K562 (cell line): Measurements from ENCODE around the gene KAT2B. TPM values are rescaled to one million over a fixed set of nuclear protein-coding genes. Genes with fewer than 3 reads are reported as not detected.

ENCODE experiments used
- NR4A1 ChIP-seq, 2 experiments: fragments of 250-450 bp in 1 of 2; fragments of 450-650 bp in 1 of 2; sonication (Bioruptor Pico) in 1 of 2; IDR thresholded peaks; 2 replicates each; pipeline versions ENCODE4 v1.4.0 to v1.6.1; 2016 to 2020; ENCODE audit warnings: mild to moderate bottlenecking in 2 of 2, missing compliant biosample characterization in 1 of 2, missing genetic modification characterization in 1 of 2, moderate library complexity in 1 of 2
- PRPF4 ChIP-seq: fragments of 200-400 bp; formaldehyde crosslinking; IDR thresholded peaks from one replicate; pipeline ENCODE4 v1.6.1; 2017; ENCODE audit warnings: low read length, low read depth, mild to moderate bottlenecking; ENCODE audit not compliant: insufficient read depth, poor library complexity, severe bottlenecking
- SP2 ChIP-seq: IDR thresholded peaks from 2 replicates; pipeline ENCODE4 v1.6.1; 2011; ENCODE audit warnings: mild to moderate bottlenecking, low read depth, low read length, moderate library complexity; ENCODE audit not compliant: poor library complexity, severe bottlenecking; ENCODE audit errors: extremely low read depth
- polyA plus RNA-seq, 8 experiments: library from polyadenylated mRNA; depleted of rRNA in 4 of 8; stranded (reverse) in 5 of 8; unstranded in 3 of 8; fragments of >200 nt; fragmentation: Nextera tagmentation in 2 of 8; fragmentation: Illumina TruSeq in 1 of 8; extraction: Ambion mirVana in 2 of 8; extraction: Trizol in 1 of 8; gene quantifications; 2 replicates each; pipeline versions ENCODE4 v1.2.1 to v1.2.3, GENCODE V29; 2011 to 2014; ENCODE audit warnings: inconsistent platforms in 1 of 8, missing spikeins in 1 of 8
- total RNA-seq, 7 experiments: library from RNA; depleted of rRNA in 6 of 7; stranded (reverse); fragments of >200 nt in 6 of 7; fragmentation: Illumina TruSeq in 2 of 7; extraction: Trizol in 2 of 7; gene quantifications; 2 replicates each; pipeline versions ENCODE4 v1.2.1 to v1.2.3, GENCODE V29; 2011 to 2021; ENCODE audit warnings: low replicate concordance in 1 of 7
- TF ChIP-seq, protein P1 (sequence below): fragments of 450-650 bp; IDR thresholded peaks from 2 replicates; pipeline ENCODE4 v1.6.1; 2016; ENCODE audit warnings: low read depth
- TF ChIP-seq, protein P2 (sequence below): sonication (generic); formaldehyde crosslinking; IDR thresholded peaks from 2 replicates; pipeline ENCODE4 v1.8.1; 2023; ENCODE audit warnings: mild to moderate bottlenecking, missing genetic modification reagents
- TF ChIP-seq, protein P3 (sequence below): IDR thresholded peaks from 2 replicates; pipeline ENCODE4 v1.6.1; 2011; ENCODE audit warnings: borderline replicate concordance, low read depth, mild to moderate bottlenecking, moderate library complexity, low read length; ENCODE audit not compliant: insufficient read depth, poor library complexity, severe bottlenecking

The KAT2B gene
- total and polyA plus RNA-seq, 9 of the 15 experiments (the other 6 are each of a cell fraction or from before 2014, with no cell fraction given) = 3.3 to 14.9 (median 12.2) TPM

DNA sequence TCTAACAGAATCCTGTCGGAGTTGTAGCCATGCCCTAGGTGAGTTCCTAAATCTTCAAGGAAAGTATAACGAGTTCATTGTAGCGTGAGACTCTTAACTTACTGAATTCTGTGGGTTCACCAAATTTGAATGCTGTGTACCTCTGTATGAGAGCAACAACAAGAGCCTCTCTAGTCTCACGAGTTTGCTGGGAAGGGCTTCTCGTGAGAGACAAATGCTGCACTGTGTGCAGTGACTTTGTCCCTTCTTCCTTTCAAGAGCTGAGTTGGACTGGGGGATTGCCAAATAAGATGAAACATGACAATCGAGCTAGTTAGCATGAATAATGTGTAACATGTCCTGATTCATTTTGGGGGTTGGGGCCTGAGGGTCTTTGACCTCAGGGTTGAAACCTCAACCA, 32.2 kb downstream of the KAT2B start (continued):
- TF ChIP-seq, protein P1, sequence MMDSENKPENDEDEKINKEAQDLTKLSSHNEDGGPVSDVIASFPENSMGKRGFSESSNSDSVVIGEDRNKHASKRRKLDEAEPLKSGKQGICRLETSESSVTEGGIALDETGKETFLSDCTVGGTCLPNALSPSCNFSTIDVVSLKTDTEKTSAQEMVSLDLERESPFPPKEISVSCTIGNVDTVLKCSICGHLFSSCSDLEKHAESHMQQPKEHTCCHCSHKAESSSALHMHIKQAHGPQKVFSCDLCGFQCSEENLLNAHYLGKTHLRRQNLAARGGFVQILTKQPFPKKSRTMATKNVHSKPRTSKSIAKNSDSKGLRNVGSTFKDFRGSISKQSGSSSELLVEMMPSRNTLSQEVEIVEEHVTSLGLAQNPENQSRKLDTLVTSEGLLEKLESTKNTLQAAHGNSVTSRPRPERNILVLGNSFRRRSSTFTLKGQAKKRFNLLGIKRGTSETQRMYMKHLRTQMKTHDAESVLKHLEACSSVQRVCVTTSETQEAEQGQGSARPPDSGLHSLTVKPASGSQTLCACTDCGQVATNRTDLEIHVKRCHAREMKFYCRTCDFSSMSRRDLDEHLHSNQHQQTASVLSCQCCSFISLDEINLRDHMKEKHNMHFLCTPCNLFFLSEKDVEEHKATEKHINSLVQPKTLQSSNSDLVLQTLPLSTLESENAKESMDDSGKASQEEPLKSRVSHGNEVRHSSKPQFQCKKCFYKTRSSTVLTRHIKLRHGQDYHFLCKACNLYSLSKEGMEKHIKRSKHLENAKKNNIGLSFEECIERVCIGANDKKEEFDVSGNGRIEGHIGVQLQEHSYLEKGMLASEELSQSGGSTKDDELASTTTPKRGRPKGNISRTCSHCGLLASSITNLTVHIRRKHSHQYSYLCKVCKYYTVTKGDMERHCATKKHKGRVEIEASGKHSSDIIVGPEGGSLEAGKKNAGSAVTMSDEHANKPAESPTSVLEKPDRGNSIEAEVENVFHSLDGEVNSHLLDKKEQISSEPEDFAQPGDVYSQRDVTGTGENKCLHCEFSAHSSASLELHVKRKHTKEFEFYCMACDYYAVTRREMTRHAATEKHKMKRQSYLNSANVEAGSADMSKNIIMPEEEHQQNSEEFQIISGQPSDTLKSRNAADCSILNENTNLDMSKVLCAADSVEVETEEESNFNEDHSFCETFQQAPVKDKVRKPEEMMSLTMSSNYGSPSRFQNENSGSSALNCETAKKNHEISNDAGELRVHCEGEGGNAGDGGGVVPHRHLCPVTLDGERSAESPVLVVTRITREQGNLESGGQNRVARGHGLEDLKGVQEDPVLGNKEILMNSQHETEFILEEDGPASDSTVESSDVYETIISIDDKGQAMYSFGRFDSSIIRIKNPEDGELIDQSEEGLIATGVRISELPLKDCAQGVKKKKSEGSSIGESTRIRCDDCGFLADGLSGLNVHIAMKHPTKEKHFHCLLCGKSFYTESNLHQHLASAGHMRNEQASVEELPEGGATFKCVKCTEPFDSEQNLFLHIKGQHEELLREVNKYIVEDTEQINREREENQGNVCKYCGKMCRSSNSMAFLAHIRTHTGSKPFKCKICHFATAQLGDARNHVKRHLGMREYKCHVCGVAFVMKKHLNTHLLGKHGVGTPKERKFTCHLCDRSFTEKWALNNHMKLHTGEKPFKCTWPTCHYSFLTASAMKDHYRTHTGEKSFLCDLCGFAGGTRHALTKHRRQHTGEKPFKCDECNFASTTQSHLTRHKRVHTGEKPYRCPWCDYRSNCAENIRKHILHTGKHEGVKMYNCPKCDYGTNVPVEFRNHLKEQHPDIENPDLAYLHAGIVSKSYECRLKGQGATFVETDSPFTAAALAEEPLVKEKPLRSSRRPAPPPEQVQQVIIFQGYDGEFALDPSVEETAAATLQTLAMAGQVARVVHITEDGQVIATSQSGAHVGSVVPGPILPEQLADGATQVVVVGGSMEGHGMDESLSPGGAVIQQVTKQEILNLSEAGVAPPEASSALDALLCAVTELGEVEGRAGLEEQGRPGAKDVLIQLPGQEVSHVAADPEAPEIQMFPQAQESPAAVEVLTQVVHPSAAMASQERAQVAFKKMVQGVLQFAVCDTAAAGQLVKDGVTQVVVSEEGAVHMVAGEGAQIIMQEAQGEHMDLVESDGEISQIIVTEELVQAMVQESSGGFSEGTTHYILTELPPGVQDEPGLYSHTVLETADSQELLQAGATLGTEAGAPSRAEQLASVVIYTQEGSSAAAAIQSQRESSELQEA = no peak
- TF ChIP-seq, protein P2, sequence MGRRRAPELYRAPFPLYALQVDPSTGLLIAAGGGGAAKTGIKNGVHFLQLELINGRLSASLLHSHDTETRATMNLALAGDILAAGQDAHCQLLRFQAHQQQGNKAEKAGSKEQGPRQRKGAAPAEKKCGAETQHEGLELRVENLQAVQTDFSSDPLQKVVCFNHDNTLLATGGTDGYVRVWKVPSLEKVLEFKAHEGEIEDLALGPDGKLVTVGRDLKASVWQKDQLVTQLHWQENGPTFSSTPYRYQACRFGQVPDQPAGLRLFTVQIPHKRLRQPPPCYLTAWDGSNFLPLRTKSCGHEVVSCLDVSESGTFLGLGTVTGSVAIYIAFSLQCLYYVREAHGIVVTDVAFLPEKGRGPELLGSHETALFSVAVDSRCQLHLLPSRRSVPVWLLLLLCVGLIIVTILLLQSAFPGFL = no peak
- TF ChIP-seq SP2 (no peak), PRPF4 (no peak), NR4A1 (CRISPR knock-in tag; IDR thresholded peaks at IDR 0.05) (no peak), NR4A1 (tag; IDR thresholded peaks at IDR 0.05) (no peak)
- TF ChIP-seq, protein P3, sequence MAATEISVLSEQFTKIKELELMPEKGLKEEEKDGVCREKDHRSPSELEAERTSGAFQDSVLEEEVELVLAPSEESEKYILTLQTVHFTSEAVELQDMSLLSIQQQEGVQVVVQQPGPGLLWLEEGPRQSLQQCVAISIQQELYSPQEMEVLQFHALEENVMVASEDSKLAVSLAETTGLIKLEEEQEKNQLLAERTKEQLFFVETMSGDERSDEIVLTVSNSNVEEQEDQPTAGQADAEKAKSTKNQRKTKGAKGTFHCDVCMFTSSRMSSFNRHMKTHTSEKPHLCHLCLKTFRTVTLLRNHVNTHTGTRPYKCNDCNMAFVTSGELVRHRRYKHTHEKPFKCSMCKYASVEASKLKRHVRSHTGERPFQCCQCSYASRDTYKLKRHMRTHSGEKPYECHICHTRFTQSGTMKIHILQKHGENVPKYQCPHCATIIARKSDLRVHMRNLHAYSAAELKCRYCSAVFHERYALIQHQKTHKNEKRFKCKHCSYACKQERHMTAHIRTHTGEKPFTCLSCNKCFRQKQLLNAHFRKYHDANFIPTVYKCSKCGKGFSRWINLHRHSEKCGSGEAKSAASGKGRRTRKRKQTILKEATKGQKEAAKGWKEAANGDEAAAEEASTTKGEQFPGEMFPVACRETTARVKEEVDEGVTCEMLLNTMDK = no peak
